ENCODE results near the gene PRKCD.

DNA sequence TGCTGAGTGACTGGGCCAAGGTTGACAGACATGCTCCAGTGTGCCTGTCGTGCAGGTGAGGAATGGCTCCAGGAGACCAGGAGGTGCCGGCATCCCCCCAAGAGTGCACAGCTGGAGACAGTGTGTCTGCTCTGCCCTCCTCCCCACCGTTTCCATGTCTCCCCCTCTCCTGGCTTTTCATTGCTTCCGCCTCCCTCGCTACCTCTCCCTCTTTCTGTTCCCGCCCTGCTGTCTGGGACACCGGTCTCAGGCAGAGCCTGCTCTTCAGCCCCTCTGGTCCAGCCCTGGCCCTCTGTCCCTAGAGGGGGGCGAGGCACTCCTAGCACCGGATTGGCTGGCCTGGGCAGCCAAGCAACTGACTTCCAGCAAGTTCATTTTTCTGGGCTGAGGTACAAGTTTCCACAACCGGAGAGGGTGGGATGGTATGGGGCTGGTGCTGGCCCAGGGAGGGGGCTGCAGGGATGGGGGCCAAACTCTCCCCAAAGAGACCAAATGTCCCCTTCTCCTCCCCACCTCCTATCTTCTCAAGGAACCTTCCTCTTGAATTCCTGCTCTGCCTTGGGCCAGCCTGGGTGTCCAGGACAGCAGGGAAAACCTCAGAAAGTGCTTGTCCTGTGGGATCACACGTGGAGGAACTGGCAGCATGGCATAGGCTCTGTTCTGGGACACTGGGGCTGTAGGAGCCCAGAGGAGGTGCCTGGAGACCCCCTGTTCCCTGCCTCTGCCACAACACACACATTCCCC, 32.6 kb downstream of the PRKCD start:
- TF ChIP-seq EZH2phosphoT487 (IDR thresholded peaks at IDR 0.05; ENCODE audit: insufficient read depth, low read depth): no peak
- TF ChIP-seq EZH2 (IDR thresholded peaks at IDR 0.05; ENCODE audit: insufficient read depth, poor library complexity, severe bottlenecking): no peak

Measured in GM23248 (cell line).